ENCODE measurements around the gene SHISA9. TPM values are rescaled to one million over a fixed set of nuclear protein-coding genes. Genes with fewer than 3 reads are reported as not detected.

The SHISA9 gene
- polyA plus RNA-seq, 1 of the 3 experiments (the other 2 are of a cell fraction): 0.02 TPM

GRCh38 chr16:13178318-13178717 lies 276.9 kb downstream of the SHISA9 start:
- Histone ChIP-seq H3K9ac (no peak overlapping the region), H3K79me2 (ENCODE audit: insufficient read depth) (no peaks in the 10 kb centered on the region), H3K27ac (ENCODE audit: low read depth in 2 of 2, low read length in 1 of 2) (no peak overlapping the region), H3K27me3 (ENCODE audit: insufficient read depth) (no peaks in the 10 kb centered on the region), H3K4me2 (no peak overlapping the region), H3K36me3 (replicated peaks in 1 of 2; ENCODE audit: control insufficient read depth in 1 of 2, insufficient read depth in 2 of 2, low read length in 1 of 2) (no peaks in the 10 kb centered on the region), H4K20me1 (ENCODE audit: insufficient read depth) (no peaks in the 10 kb centered on the region), H3K9me3 (no peaks in the 10 kb centered on the region), H3K9me2 (no peaks in the 10 kb centered on the region), H3F3A (replicated peaks; ENCODE audit: insufficient read depth) (no peaks in the 10 kb centered on the region), H3K4me3 (ENCODE audit: low read depth in 2 of 2, low read length in 1 of 2) (no peak overlapping the region), H3K4me1 (ENCODE audit: control insufficient read depth in 1 of 2, insufficient read depth in 2 of 2, low read depth in 1 of 2, low read length in 1 of 2) (no peaks in the 10 kb centered on the region), H2AFZ (ENCODE audit: low read depth) (no peak overlapping the region)
- WGBS (ENCODE audit: low lambda C conversion rate): 0% methylated on average over 8 of the region's 8 CpGs
- TF ChIP-seq, protein P1, sequence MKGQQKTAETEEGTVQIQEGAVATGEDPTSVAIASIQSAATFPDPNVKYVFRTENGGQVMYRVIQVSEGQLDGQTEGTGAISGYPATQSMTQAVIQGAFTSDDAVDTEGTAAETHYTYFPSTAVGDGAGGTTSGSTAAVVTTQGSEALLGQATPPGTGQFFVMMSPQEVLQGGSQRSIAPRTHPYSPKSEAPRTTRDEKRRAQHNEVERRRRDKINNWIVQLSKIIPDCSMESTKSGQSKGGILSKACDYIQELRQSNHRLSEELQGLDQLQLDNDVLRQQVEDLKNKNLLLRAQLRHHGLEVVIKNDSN (IDR thresholded peaks at IDR 0.05; ENCODE audit: borderline replicate concordance, low read depth): no peak
- TF ChIP-seq TCF12 (IDR thresholded peaks at IDR 0.05) (no peak), POLR2AphosphoS5 (IDR thresholded peaks at IDR 0.05; ENCODE audit: low read depth, low read length) (no peak), GABPA (IDR thresholded peaks at IDR 0.05; ENCODE audit: low read depth) (no peak), EZH2phosphoT487 (IDR thresholded peaks at IDR 0.05; ENCODE audit: borderline replicate concordance, low read depth) (no peak), ELF1 (IDR thresholded peaks at IDR 0.05) (no peak), RAD21 (IDR thresholded peaks at IDR 0.05; ENCODE audit: low read length) (no peak), MEF2A (IDR thresholded peaks at IDR 0.05; ENCODE audit: borderline replicate concordance, low read depth) (no peak), TEAD4 (IDR thresholded peaks at IDR 0.05; ENCODE audit: borderline replicate concordance, insufficient read depth) (no peak), JUND (IDR thresholded peaks at IDR 0.05) (no peak), CHD2 (IDR thresholded peaks at IDR 0.05; ENCODE audit: low read length, partially characterized antibody) (no peak), SMC3 (IDR thresholded peaks at IDR 0.05; ENCODE audit: low read depth, low read length) (no peak), TAF1 (IDR thresholded peaks at IDR 0.05; ENCODE audit: borderline replicate concordance, low read depth, low read length) (no peak), YY1 (IDR thresholded peaks at IDR 0.05; ENCODE audit: low read depth) (no peak), SIN3A (IDR thresholded peaks at IDR 0.05; ENCODE audit: borderline replicate concordance, low read depth, low read length) (no peak)
- no peak for DNase-seq
- CTCF ChIA-PET: no interaction called here
- POLR2A ChIA-PET: no interaction called here

DNA sequence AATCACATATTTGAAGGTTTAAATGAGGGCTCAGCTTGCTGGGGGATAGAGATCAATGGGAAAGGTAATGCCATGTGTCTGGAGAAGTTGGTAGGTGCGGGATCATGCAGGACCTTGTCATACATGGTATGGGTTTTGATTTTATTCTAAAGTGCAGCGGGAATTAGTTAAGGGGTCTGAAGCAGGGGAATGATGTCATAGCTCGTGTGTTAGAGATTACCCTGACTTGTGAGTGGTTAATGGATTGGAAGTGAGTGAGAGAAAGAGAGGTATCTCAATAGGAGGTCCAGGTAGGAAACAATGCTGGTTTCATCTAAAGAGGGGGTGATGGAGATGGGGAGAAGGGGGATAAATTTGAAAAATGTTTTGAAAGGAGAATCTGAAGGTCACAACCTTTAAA lies 280.0 kb downstream of the SHISA9 start:
- Histone ChIP-seq H3K4me1 (ENCODE audit: control insufficient read depth in 1 of 2, insufficient read depth in 2 of 2, low read depth in 1 of 2, low read length in 1 of 2) (no peaks in the 10 kb centered on the region), H3K27me3 (ENCODE audit: insufficient read depth) (no peaks in the 10 kb centered on the region), H3K4me3 (ENCODE audit: low read depth in 2 of 2, low read length in 1 of 2) (no peak overlapping the region), H3K9me2 (no peaks in the 10 kb centered on the region), H3K4me2 (no peak overlapping the region), H3K27ac (ENCODE audit: low read depth in 2 of 2, low read length in 1 of 2) (no peak overlapping the region), H3K9ac (no peak overlapping the region), H3K36me3 (replicated peaks in 1 of 2; ENCODE audit: control insufficient read depth in 1 of 2, insufficient read depth in 2 of 2, low read length in 1 of 2) (no peaks in the 10 kb centered on the region), H2AFZ (ENCODE audit: low read depth) (no peak overlapping the region), H3F3A (replicated peaks; ENCODE audit: insufficient read depth) (no peaks in the 10 kb centered on the region), H4K20me1 (ENCODE audit: insufficient read depth) (no peaks in the 10 kb centered on the region), H3K9me3 (no peaks in the 10 kb centered on the region), H3K79me2 (ENCODE audit: insufficient read depth) (no peaks in the 10 kb centered on the region)
- POLR2A ChIA-PET: no interaction called here
- 2% methylated on average over 3 of the region's 3 CpGs for WGBS (ENCODE audit: low lambda C conversion rate)
- no peak for TF ChIP-seq GABPA (IDR thresholded peaks at IDR 0.05; ENCODE audit: low read depth)
- TF ChIP-seq FOXJ3 (CRISPR knock-in tag; IDR thresholded peaks at IDR 0.05): no peak
- TF ChIP-seq ZBTB33 (IDR thresholded peaks at IDR 0.05; ENCODE audit: borderline replicate concordance, low read depth): no peak
- no peak for TF ChIP-seq MEF2A (IDR thresholded peaks at IDR 0.05; ENCODE audit: borderline replicate concordance, low read depth)
- TF ChIP-seq RAD21 (IDR thresholded peaks at IDR 0.05; ENCODE audit: low read length): no peak
- no peak for TF ChIP-seq SIN3A (IDR thresholded peaks at IDR 0.05; ENCODE audit: borderline replicate concordance, low read depth, low read length)
- CTCF ChIA-PET: no interaction called here
- no peak for DNase-seq

All from SK-N-SH (cell line).